NT2/D1 (cell line): Measurements from ENCODE around the gene TM9SF4.

Experiments
- SUZ12 ChIP-seq: IDR thresholded peaks from 2 replicates; pipeline ENCODE4 v1.6.1; 2011; ENCODE audit not compliant: insufficient read length, insufficient read depth; ENCODE audit errors: extremely low read depth
- YY1 ChIP-seq: IDR thresholded peaks from 2 replicates; pipeline ENCODE4 v1.6.1; 2011; ENCODE audit not compliant: insufficient read length, insufficient read depth
- ZNF274 ChIP-seq: IDR thresholded peaks from 2 replicates; pipeline ENCODE4 v1.6.1; 2011; ENCODE audit warnings: mild to moderate bottlenecking, low read depth, low read length

GRCh38 chr20:32088759-32089158 is 20.8 kb upstream of the TM9SF4 start:
- TF ChIP-seq ZNF274 (no peak), SUZ12 (no peak), YY1 (no peak)
